ENCODE data around the gene TBATA. TPM values are rescaled to one million over a fixed set of nuclear protein-coding genes. Genes with fewer than 3 reads are reported as not detected.

The TBATA gene
- total RNA-seq, 1 donor from 2014 or later = not detected

DNA sequence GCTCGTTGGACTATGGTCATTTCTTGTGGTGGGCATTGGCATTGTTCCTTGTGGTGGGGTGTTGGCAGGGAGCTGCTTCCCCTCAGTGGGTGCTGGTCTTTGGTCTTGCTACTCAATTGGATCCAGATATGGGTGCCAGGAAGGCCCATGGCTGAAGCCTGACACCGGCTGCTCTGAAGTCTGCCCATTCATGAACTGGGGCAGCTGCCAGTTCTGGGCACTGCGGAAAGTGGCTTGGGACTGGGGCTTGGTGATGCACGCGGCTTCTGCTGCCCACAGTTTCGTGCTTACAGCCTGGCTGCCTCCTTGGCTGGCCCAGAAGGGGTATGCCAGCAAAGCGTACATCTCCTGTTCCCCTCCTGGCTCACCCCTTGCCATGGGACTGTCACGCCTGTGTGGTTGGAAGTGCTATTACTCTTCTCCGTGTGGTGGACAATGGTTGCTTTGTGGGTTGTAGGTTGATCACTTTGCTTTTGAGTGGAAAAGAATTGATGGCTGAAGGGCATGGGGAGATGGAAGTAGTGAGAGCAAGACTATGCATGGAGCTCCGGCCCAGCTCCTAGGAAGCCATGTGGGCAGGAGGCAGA is 58.2 kb downstream of the TBATA start:
- no peaks in the 10 kb centered on the region for H3K36me3 Mint-ChIP-seq (ENCODE audit: unreplicated experiment)
- H3K4me1 Mint-ChIP-seq (ENCODE audit: unreplicated experiment) = no peaks in the 10 kb centered on the region
- H3K4me3 Mint-ChIP-seq (ENCODE audit: unreplicated experiment) = no peak overlapping the region
- no peak for DNase-seq (ENCODE audit: extremely low spot score, unreplicated experiment)
- H3K9me3 Mint-ChIP-seq (ENCODE audit: unreplicated experiment) = no peaks in the 10 kb centered on the region
- peaks cover 3% of the 10 kb centered on the region for H3K27me3 Mint-ChIP-seq (ENCODE audit: unreplicated experiment)
- H3K27ac Mint-ChIP-seq (ENCODE audit: unreplicated experiment) = no peak overlapping the region
- TF ChIP-seq CTCF (IDR thresholded peaks at IDR 0.05) = no peak

DNA sequence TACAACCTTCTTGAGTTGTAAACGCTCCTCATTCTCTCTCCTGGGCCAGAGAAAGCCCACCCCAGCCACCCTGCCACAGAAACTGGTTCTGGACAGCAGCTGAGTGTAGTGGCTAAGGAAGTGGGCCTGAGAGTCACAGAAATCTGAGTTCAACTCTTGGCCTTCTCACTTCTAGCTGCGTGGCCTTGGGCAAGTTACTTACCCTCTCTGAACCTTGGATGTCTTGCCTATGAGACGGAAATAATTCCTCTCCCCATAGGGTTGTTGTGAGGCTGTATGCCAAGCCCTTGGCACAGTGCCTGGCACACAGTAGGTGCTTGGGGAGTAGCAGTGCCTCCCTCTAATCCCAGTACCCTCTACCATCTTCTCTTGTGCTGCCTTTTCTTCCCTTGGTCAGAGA is 61.4 kb downstream of the TBATA start:
- no peak overlapping the region for H3K4me3 Mint-ChIP-seq (ENCODE audit: unreplicated experiment)

GRCh38 chr10:70722820-70723424 is 62.3 kb downstream of the TBATA start:
- Mint-ChIP-seq H3K36me3 (ENCODE audit: unreplicated experiment) (no peaks in the 10 kb centered on the region), H3K27me3 (ENCODE audit: unreplicated experiment) (peaks cover 3% of the 10 kb centered on the region), H3K4me1 (ENCODE audit: unreplicated experiment) (no peaks in the 10 kb centered on the region), H3K27ac (ENCODE audit: unreplicated experiment) (no peak overlapping the region), H3K4me3 (ENCODE audit: unreplicated experiment) (no peak overlapping the region), H3K9me3 (ENCODE audit: unreplicated experiment) (no peaks in the 10 kb centered on the region)
- DNase-seq (ENCODE audit: extremely low spot score, unreplicated experiment) = no peak
- TF ChIP-seq CTCF (IDR thresholded peaks at IDR 0.05) = no peak

More for the DNA sequence above, 61.4 kb downstream of the TBATA start:
- H3K9me3 Mint-ChIP-seq (ENCODE audit: unreplicated experiment) = no peaks in the 10 kb centered on the region
- TF ChIP-seq CTCF (IDR thresholded peaks at IDR 0.05) = no peak
- H3K36me3 Mint-ChIP-seq (ENCODE audit: unreplicated experiment) = no peaks in the 10 kb centered on the region
- H3K27ac Mint-ChIP-seq (ENCODE audit: unreplicated experiment) = no peak overlapping the region
- H3K27me3 Mint-ChIP-seq (ENCODE audit: unreplicated experiment) = peaks cover 3% of the 10 kb centered on the region
- DNase-seq (ENCODE audit: extremely low spot score, unreplicated experiment) = no peak
- no peaks in the 10 kb centered on the region for H3K4me1 Mint-ChIP-seq (ENCODE audit: unreplicated experiment)

Other genes with a start within 250 kb of the TBATA start
- gene PRF1, start 182.6 kb downstream of the TBATA start, total RNA-seq = not detected in 2 replicates
- gene ADAMTS14, start 112.9 kb downstream of the TBATA start, total RNA-seq = 3.8 and 4.1 TPM in 2 replicates
- gene SGPL1, start 30.6 kb upstream of the TBATA start, total RNA-seq = 58.1 and 60.3 TPM in 2 replicates
- 36.6 and 40.9 TPM in 2 replicates for gene PCBD1, start 103.2 kb upstream of the TBATA start, total RNA-seq

Measured in osteocyte (in vitro differentiated cells).